ENCODE results near the gene UQCR10.

- TF ChIP-seq CTCF (IDR thresholded peaks at IDR 0.05) (no peak), POLR2A (IDR thresholded peaks at IDR 0.05) (no peak)
Observed at GRCh38 chr22:29816128-29816527, 49.0 kb downstream of the UQCR10 start.

Data from stomach (tissue), 4 donors.